Neuron (in vitro differentiated cells): ENCODE measurements around the gene SERINC4.

Experiments
- H2AFZ ChIP-seq: one replicate; pipeline ENCODE4 v1.6.1; 2013; ENCODE audit warnings: low read depth, mild to moderate bottlenecking, inconsistent platforms, low read length, moderate library complexity
- H3K27me3 ChIP-seq: one replicate; pipeline ENCODE4 v1.6.1; 2013; ENCODE audit warnings: low read length; ENCODE audit not compliant: insufficient read depth
- H3K36me3 ChIP-seq: one replicate; pipeline ENCODE4 v1.6.1; 2013; ENCODE audit warnings: low read length; ENCODE audit not compliant: insufficient read depth
- H3K4me1 ChIP-seq: one replicate; pipeline ENCODE4 v1.6.1; 2013; ENCODE audit warnings: low read length; ENCODE audit not compliant: insufficient read depth
- H3K4me3 ChIP-seq: 2 replicates; pipeline ENCODE4 v1.5.1; 2013; ENCODE audit warnings: mild to moderate bottlenecking, low read length, moderate library complexity
- H3K9me3 ChIP-seq: one replicate; pipeline ENCODE4 v1.6.1; 2013; ENCODE audit warnings: low read length

SERINC4 gene

GRCh38 chr15:43791993-43792760 is 7.8 kb downstream of the SERINC4 start, which contains the start of gene SERF2:
Gene SERF2 (plus strand): TSS chr15:43792320. CDS start chr15:43792377, 57 bp downstream.
- no peaks in the 10 kb centered on the region for H3K9me3 ChIP-seq
- H3K4me3 ChIP-seq: peak within 1 kb of the TSS; percentile 99
- H3K4me1 ChIP-seq: peaks cover 16% of the 10 kb centered on the region
- peak within 1 kb of the TSS; percentile 60 for H2AFZ ChIP-seq
- H3K36me3 ChIP-seq: peaks cover 36% of the 10 kb centered on the region
- no peaks in the 10 kb centered on the region for H3K27me3 ChIP-seq

DNA sequence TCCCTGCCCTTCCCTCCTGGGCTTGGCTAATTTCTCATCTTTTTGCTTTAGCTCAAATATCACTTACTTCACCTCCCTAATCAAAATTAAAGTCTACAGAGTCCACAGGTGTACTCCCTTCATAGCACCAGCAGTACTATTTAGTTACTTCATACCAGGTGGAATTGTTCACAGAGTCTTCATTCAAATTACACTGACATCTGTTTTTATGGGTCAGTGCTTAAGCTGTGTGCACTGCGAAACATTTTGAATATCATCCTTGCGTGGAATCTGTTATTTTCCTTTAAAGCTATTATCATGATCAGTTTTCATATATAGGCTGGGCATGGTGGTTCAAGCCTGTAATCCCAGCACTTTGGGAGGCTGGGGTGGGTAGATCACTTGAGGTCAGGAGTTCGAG is 10.6 kb downstream of the SERINC4 start:
- H3K4me3 ChIP-seq: no peak overlapping the region
- H3K9me3 ChIP-seq: no peaks in the 10 kb centered on the region
- peaks cover 12% of the 10 kb centered on the region for H3K36me3 ChIP-seq
- no peaks in the 10 kb centered on the region for H3K27me3 ChIP-seq
- peaks cover 16% of the 10 kb centered on the region for H3K4me1 ChIP-seq
- H2AFZ ChIP-seq: no peak overlapping the region

GRCh38 chr15:43779016-43779415 is 21.0 kb downstream of the SERINC4 start:
- H3K9me3 ChIP-seq: peaks cover 6% of the 10 kb centered on the region
- H3K36me3 ChIP-seq: no peaks in the 10 kb centered on the region
- no peak overlapping the region for H3K4me3 ChIP-seq
- no peaks in the 10 kb centered on the region for H3K4me1 ChIP-seq
- no peaks in the 10 kb centered on the region for H3K27me3 ChIP-seq
- no peak overlapping the region for H2AFZ ChIP-seq

DNA sequence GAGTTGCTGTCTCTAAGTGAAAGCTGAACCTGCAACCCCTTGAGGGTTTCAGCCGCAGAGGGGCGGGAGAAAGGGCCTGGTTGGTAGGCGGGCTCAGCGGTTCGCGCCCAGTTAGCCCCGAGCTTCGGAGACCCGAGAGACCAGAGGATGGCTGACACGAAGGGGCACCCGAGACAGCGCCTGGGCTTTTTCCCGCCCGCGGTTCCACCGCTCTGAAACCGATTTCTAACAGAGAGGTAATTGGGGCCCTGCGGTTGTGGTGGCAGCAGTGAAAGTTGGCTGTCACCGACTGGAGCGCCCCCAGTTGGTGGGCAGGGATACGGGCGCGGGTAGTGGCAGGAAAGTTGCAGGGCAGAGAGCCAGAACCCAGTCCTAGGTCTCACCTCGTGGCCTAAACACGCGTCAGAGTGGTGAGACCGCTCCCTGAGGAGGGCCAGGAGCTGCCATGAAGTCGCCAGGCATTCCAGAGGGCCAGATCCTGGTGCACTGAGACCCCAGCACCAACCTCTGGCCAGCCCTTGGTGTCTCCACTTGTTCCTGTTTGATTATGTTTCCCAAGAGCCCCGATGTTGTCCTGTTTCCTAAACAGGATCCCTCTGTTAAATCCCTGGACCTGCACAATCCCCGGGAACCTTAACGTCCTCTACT is 22.6 kb downstream of the SERINC4 start:
- no peak overlapping the region for H3K4me3 ChIP-seq
- peaks cover 6% of the 10 kb centered on the region for H3K9me3 ChIP-seq
- no peaks in the 10 kb centered on the region for H3K27me3 ChIP-seq
- no peak overlapping the region for H2AFZ ChIP-seq
- no peaks in the 10 kb centered on the region for H3K4me1 ChIP-seq
- H3K36me3 ChIP-seq: peaks cover 9% of the 10 kb centered on the region

- no peak within 1 kb of the TSS for H2AFZ ChIP-seq
- peaks cover 6% of the 10 kb centered on the region for H3K9me3 ChIP-seq
- peaks cover 15% of the 10 kb centered on the region for H3K36me3 ChIP-seq
- no peaks in the 10 kb centered on the region for H3K27me3 ChIP-seq
- no peaks in the 10 kb centered on the region for H3K4me1 ChIP-seq
- no peak within 1 kb of the TSS for H3K4me3 ChIP-seq
Measured at GRCh38 chr15:43776718-43777266, 23.2 kb downstream of the SERINC4 start, which contains the start of gene ELL3. Gene ELL3 (minus strand): TSS chr15:43776966. CDS start chr15:43776901, 65 bp downstream.

GRCh38 chr15:43776101-43776717 is 23.8 kb downstream of the SERINC4 start:
- no peak overlapping the region for H3K4me3 ChIP-seq
- H2AFZ ChIP-seq: no peak overlapping the region

GRCh38 chr15:43775411-43775965 is 24.5 kb downstream of the SERINC4 start:
- Histone ChIP-seq H3K36me3 (peaks cover 26% of the 10 kb centered on the region), H3K4me3 (no peak overlapping the region), H3K9me3 (peaks cover 6% of the 10 kb centered on the region), H3K27me3 (no peaks in the 10 kb centered on the region), H2AFZ (no peak overlapping the region), H3K4me1 (no peaks in the 10 kb centered on the region)

More at GRCh38 chr15:43776101-43776717, 23.8 kb downstream of the SERINC4 start:
- peaks cover 6% of the 10 kb centered on the region for H3K9me3 ChIP-seq
- H3K4me1 ChIP-seq: no peaks in the 10 kb centered on the region
- H3K36me3 ChIP-seq: peaks cover 20% of the 10 kb centered on the region
- no peaks in the 10 kb centered on the region for H3K27me3 ChIP-seq

DNA sequence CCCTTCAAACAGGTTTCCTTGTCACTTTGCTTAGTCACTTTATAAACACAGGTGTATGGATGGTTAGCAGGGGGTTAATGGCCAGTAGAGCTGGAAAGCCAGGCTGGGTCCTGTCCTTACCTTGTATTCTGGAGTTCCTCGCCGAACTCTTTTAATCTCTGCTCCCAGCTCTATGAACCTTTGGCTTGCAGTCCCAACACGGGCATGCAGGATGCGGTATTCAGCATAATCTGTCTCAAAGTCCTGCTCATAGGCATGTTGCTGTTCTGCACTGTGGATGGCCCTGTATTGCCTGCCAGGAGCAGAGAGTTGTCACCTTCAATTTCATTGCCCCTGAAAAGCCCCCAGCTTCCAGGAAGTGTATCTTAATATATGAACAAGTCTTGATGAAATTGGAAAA is 26.0 kb downstream of the SERINC4 start:
- Histone ChIP-seq H3K9me3 (peaks cover 6% of the 10 kb centered on the region), H3K36me3 (peaks cover 39% of the 10 kb centered on the region), H2AFZ (no peak overlapping the region), H3K4me3 (no peak overlapping the region), H3K27me3 (no peaks in the 10 kb centered on the region), H3K4me1 (no peaks in the 10 kb centered on the region)

DNA sequence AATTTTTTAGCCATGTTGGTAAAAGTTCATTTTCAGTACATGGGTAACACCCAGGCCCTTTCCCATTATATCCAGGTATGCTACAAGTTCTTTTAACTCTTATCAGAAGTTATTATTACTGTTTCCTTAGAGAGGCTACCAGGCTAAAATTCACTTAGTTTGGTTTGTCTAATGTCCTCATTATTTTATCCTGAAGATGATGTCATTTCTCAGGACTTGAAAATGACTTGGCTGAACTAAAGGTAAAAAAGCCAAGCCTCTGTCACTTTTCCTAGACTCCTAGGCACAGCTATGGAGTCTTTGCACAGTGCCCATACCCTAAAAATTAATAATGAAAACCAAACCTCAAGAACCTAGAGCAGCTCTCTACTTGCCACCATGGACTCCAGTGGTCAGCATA is 27.4 kb downstream of the SERINC4 start:
- peaks cover 6% of the 10 kb centered on the region for H3K9me3 ChIP-seq
- H3K36me3 ChIP-seq: peaks cover 54% of the 10 kb centered on the region
- H3K27me3 ChIP-seq: no peaks in the 10 kb centered on the region
- no peaks in the 10 kb centered on the region for H3K4me1 ChIP-seq
- H3K4me3 ChIP-seq: no peak overlapping the region
- no peak overlapping the region for H2AFZ ChIP-seq

DNA sequence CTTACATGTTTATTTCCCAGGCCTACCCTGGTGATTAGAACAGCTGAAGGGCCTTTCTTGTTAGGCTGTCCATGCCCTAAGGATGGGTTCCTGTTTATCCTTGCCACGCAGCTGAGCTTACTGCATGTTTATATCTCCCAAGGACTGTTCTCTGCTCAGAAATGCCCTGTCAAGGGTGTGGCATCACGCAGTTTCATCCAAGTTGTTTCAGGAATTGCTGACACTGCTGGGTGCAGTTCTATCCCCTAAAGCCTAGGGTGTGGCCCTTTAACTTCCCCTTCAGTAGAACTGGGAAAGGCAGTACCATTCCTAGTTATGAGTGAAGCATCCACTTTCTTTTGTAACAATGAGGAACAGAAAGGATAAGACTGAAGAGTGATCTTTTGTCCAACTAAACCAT is 28.2 kb downstream of the SERINC4 start:
- no peak overlapping the region for H2AFZ ChIP-seq
- no peak overlapping the region for H3K4me3 ChIP-seq
- no peaks in the 10 kb centered on the region for H3K27me3 ChIP-seq
- H3K4me1 ChIP-seq: no peaks in the 10 kb centered on the region
- peaks cover 61% of the 10 kb centered on the region for H3K36me3 ChIP-seq
- H3K9me3 ChIP-seq: peaks cover 2% of the 10 kb centered on the region

DNA sequence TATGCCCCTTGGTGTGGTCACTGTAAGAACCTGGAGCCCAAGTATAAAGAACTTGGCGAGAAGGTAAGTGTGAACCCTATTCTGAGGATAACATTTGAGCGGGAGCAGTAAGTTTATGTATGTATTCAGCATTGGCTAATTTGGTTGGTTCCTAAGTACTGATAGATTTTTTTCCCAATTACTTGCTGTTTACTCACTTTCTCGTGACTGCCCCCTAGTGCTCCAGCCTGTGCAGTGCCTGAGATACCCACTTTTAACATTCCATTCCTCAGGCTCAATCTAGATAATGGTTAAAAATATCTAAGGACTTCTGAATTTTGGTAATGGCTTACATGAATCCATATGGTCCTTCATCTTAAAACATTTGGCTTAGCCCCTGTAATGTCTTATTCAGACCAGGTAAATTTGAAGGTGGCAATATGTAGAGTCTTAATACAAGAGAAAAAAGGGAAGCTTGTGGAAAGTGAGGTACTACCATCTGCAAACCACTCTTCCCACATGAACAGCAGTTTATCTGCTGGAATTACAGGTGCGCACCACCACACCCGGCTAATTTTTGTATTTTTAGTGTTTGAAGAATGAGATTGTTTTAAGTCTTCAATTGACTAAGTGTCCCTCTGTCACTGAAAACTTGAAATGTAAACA is 30.3 kb downstream of the SERINC4 start:
- H3K4me3 ChIP-seq: no peak overlapping the region
- peaks cover 82% of the 10 kb centered on the region for H3K36me3 ChIP-seq

GRCh38 chr15:43763819-43764446 is 36.1 kb downstream of the SERINC4 start:
- Histone ChIP-seq H3K4me1 (no peaks in the 10 kb centered on the region), H3K36me3 (peaks cover 90% of the 10 kb centered on the region), H3K9me3 (no peaks in the 10 kb centered on the region), H2AFZ (no peak overlapping the region), H3K27me3 (no peaks in the 10 kb centered on the region), H3K4me3 (no peak overlapping the region)

More for the DNA sequence above, 30.3 kb downstream of the SERINC4 start:
- H3K27me3 ChIP-seq: no peaks in the 10 kb centered on the region
- H3K9me3 ChIP-seq: no peaks in the 10 kb centered on the region
- H3K4me1 ChIP-seq: no peaks in the 10 kb centered on the region
- H2AFZ ChIP-seq: no peak overlapping the region
